Nephron progenitor cell (in vitro differentiated cells): ENCODE measurements around the gene CDK3.

Source experiments
- DNase-seq: peaks from one replicate; pipeline ENCODE4 v3.0.0; 2021
- H3K27ac Mint-ChIP-seq: 2 replicates; pipeline ENCODE4 v1.8.0; 2021; ENCODE audit warnings: mild to moderate bottlenecking, moderate library complexity, mixed read lengths
- H3K27me3 Mint-ChIP-seq: 2 replicates; pipeline ENCODE4 v1.8.0; 2021; ENCODE audit warnings: mild to moderate bottlenecking, low read depth, mixed read lengths; ENCODE audit not compliant: poor library complexity
- H3K36me3 Mint-ChIP-seq: 2 replicates; pipeline ENCODE4 v1.8.0; 2021; ENCODE audit warnings: low read depth, mixed read lengths
- H3K4me1 Mint-ChIP-seq: 2 replicates; pipeline ENCODE4 v1.8.0; 2021; ENCODE audit warnings: mixed read lengths
- H3K4me3 Mint-ChIP-seq: 2 replicates; pipeline ENCODE4 v1.8.0; 2021; ENCODE audit warnings: mild to moderate bottlenecking, moderate library complexity, mixed read lengths
- H3K9me3 Mint-ChIP-seq: 2 replicates; pipeline ENCODE4 v1.8.0; 2021; ENCODE audit warnings: mild to moderate bottlenecking, moderate library complexity, mixed read lengths
- CTCF ChIP-seq: fragments of 200-600 bp; sonication (generic); IDR thresholded peaks from 2 replicates; pipeline ENCODE4 v1.5.0; 2021; ENCODE audit warnings: antibody characterized with exemption

CDK3 gene

GRCh38 chr17:75987041-75987440, 13.6 kb upstream of the CDK3 start:
- H3K27ac Mint-ChIP-seq, result peak overlapping the region; percentile 26
- no peaks in the 10 kb centered on the region for H3K9me3 Mint-ChIP-seq
- H3K4me1 Mint-ChIP-seq, result peaks cover 14% of the 10 kb centered on the region
- H3K27me3 Mint-ChIP-seq, result no peaks in the 10 kb centered on the region
- TF ChIP-seq CTCF, result no peak
- no peak overlapping the region for H3K4me3 Mint-ChIP-seq
- DNase-seq, result no peak
- peaks cover 14% of the 10 kb centered on the region for H3K36me3 Mint-ChIP-seq

GRCh38 chr17:75991396-75991795, 9.3 kb upstream of the CDK3 start:
- H3K4me3 Mint-ChIP-seq, result no peak overlapping the region
- DNase-seq, result no peak
- H3K27me3 Mint-ChIP-seq, result no peaks in the 10 kb centered on the region
- peaks cover 1% of the 10 kb centered on the region for H3K4me1 Mint-ChIP-seq
- H3K27ac Mint-ChIP-seq, result peak overlapping the region; percentile 54
- no peaks in the 10 kb centered on the region for H3K9me3 Mint-ChIP-seq
- no peak for TF ChIP-seq CTCF
- peaks cover 25% of the 10 kb centered on the region for H3K36me3 Mint-ChIP-seq

- peaks cover 29% of the 10 kb centered on the region for H3K36me3 Mint-ChIP-seq
- no peak overlapping the region for H3K27ac Mint-ChIP-seq
- H3K4me1 Mint-ChIP-seq, result peaks cover 27% of the 10 kb centered on the region
- H3K4me3 Mint-ChIP-seq, result no peak overlapping the region
- H3K27me3 Mint-ChIP-seq, result no peaks in the 10 kb centered on the region
- TF ChIP-seq CTCF, result no peak
- DNase-seq, result no peak
- H3K9me3 Mint-ChIP-seq, result no peaks in the 10 kb centered on the region
Observed at GRCh38 chr17:75994802-75995370, 5.8 kb upstream of the CDK3 start.

- no peak overlapping the region for H3K4me3 Mint-ChIP-seq
- no peak overlapping the region for H3K27ac Mint-ChIP-seq
- peaks cover 29% of the 10 kb centered on the region for H3K36me3 Mint-ChIP-seq
- TF ChIP-seq CTCF, result no peak
- H3K4me1 Mint-ChIP-seq, result peaks cover 30% of the 10 kb centered on the region
- no peaks in the 10 kb centered on the region for H3K9me3 Mint-ChIP-seq
- no peak for DNase-seq
- no peaks in the 10 kb centered on the region for H3K27me3 Mint-ChIP-seq
Observed at GRCh38 chr17:75995385-75995925, 5.2 kb upstream of the CDK3 start.

- H3K27me3 Mint-ChIP-seq, result no peaks in the 10 kb centered on the region
- H3K27ac Mint-ChIP-seq, result peak overlapping the region; percentile 66
- no peaks in the 10 kb centered on the region for H3K9me3 Mint-ChIP-seq
- peaks cover 21% of the 10 kb centered on the region for H3K36me3 Mint-ChIP-seq
- peak overlapping the region; percentile 55 for H3K4me3 Mint-ChIP-seq
- DNase-seq, result peak; percentile 60
- H3K4me1 Mint-ChIP-seq, result peaks cover 30% of the 10 kb centered on the region
- TF ChIP-seq CTCF, result no peak
Observed at GRCh38 chr17:75996665-75997590, 3.7 kb upstream of the CDK3 start.
